ENCODE measurements around the gene WBP2.
A peak's percentile ranks its signal among the peaks of the same experiment; 100 is the strongest.

WBP2 gene

GRCh38 chr17:75855310-75856061 lies at the start of gene WBP2:
TSS of gene WBP2 (minus strand) at chr17:75855335. CDS start at chr17:75855297, 38 bp downstream.
- DNase-seq (ENCODE audit: low read depth) = peak; percentile 100
- no peak for TF ChIP-seq CTCF (IDR thresholded peaks at IDR 0.05; ENCODE audit: low read length, missing control alignments)
- peak within 1 kb of the TSS; percentile 90 for H3K4me3 ChIP-seq (replicated peaks; ENCODE audit: low read depth, low read length)

GRCh38 chr17:75902406-75902805 lies 47.3 kb upstream of the WBP2 start:
- DNase-seq (ENCODE audit: low read depth) = no peak
- no peak for TF ChIP-seq CTCF (IDR thresholded peaks at IDR 0.05; ENCODE audit: low read length, missing control alignments)
- no peak overlapping the region for H3K4me3 ChIP-seq (replicated peaks; ENCODE audit: low read depth, low read length)

- H3K4me3 ChIP-seq (replicated peaks; ENCODE audit: low read depth, low read length) = no peak overlapping the region
- no peak for TF ChIP-seq CTCF (IDR thresholded peaks at IDR 0.05; ENCODE audit: low read length, missing control alignments)
- no peak for DNase-seq (ENCODE audit: low read depth)
Measured at GRCh38 chr17:75901727-75902126, 46.6 kb upstream of the WBP2 start.

- no peak for TF ChIP-seq CTCF (IDR thresholded peaks at IDR 0.05; ENCODE audit: low read length, missing control alignments)
- no peak overlapping the region for H3K4me3 ChIP-seq (replicated peaks; ENCODE audit: low read depth, low read length)
- no peak for DNase-seq (ENCODE audit: low read depth)
Measured at GRCh38 chr17:75900691-75901533, 45.8 kb upstream of the WBP2 start.

GRCh38 chr17:75899767-75900468 lies 44.8 kb upstream of the WBP2 start:
- TF ChIP-seq CTCF (IDR thresholded peaks at IDR 0.05; ENCODE audit: low read length, missing control alignments) = no peak
- H3K4me3 ChIP-seq (replicated peaks; ENCODE audit: low read depth, low read length) = no peak overlapping the region
- no peak for DNase-seq (ENCODE audit: low read depth)

- no peak overlapping the region for H3K4me3 ChIP-seq (replicated peaks; ENCODE audit: low read depth, low read length)
- TF ChIP-seq CTCF (IDR thresholded peaks at IDR 0.05; ENCODE audit: low read length, missing control alignments) = no peak
- DNase-seq (ENCODE audit: low read depth) = no peak
Measured at GRCh38 chr17:75899353-75899752, 44.2 kb upstream of the WBP2 start.
